Right lobe of liver (tissue), 6 donors: Measurements from ENCODE around the gene EHBP1L1. TPM values are rescaled to one million over a fixed set of nuclear protein-coding genes. Genes with fewer than 3 reads are reported as not detected.

Experiments used
- ATAC-seq, 4 donors: fragments of 200-7000 bp; cut with Tn5 transposase; one replicate each; pipeline ENCODE4 v1.9.1; 2020; ENCODE audit warnings: mild to moderate bottlenecking in 4 of 4, moderate library complexity in 4 of 4
- DNase-seq, 3 donors: peaks; one replicate each; pipeline ENCODE4 v3.0.0-alpha.2; 2020
- H3K27ac ChIP-seq, 3 donors: fragments of 200-600 bp; one replicate each; pipeline ENCODE4 v1.8.0; 2022
- H3K27me3 ChIP-seq, 2 donors: fragments of 200-600 bp; one replicate each; pipeline ENCODE4 v1.8.0; 2022
- H3K36me3 ChIP-seq, 4 donors: fragments of 200-600 bp; sonication (generic) in 1 of 4; one replicate each; pipeline versions ENCODE4 v1.5.1 to v1.8.0; 2017 to 2022; ENCODE audit warnings: control low read depth in 1 of 4
- H3K4me1 ChIP-seq, 4 donors: fragments of 200-600 bp; sonication (generic) in 1 of 4; one replicate each; pipeline versions ENCODE4 v1.5.1 to v1.8.0; 2017 to 2022; ENCODE audit warnings: control low read depth in 1 of 4
- H3K4me3 ChIP-seq, 3 donors: fragments of 200-600 bp; one replicate each; pipeline ENCODE4 v1.8.0; 2022
- H3K9me3 ChIP-seq, 4 donors: fragments of 200-600 bp; sonication (generic) in 1 of 4; one replicate each; pipeline versions ENCODE4 v1.5.1 to v1.8.0; 2017 to 2022; ENCODE audit warnings: control low read depth in 1 of 4
- CTCF ChIP-seq, 4 donors: fragments of 200-600 bp in 3 of 4; fragments of 450-650 bp in 1 of 4; IDR thresholded peaks; one replicate each; pipeline versions ENCODE4 v1.5.1 to v1.8.0; 2016 to 2022; ENCODE audit warnings: antibody characterized with exemption in 4 of 4, mild to moderate bottlenecking in 2 of 4
- POLR2A ChIP-seq: fragments of 450-650 bp; IDR thresholded peaks from one replicate; pipeline ENCODE4 v1.6.1; 2017; ENCODE audit warnings: antibody characterized with exemption, mild to moderate bottlenecking
- WGBS: methylation state at CpG from one replicate; pipeline ENCODE4 v1.1.6; 2018; ENCODE audit warnings: low coverage, low lambda C conversion rate; ENCODE audit not compliant: insufficient coverage; ENCODE audit errors: missing lambda C conversion rate; 5-methylcytosine and 5-hydroxymethylcytosine counted together
- intact Hi-C, 2 donors: fragments of 100-400 bp; cut with DNase I; formaldehyde crosslinking; loops; one replicate each; pipeline versions ENCODE4 v1.11.2 to v1.14.1; 2022
- total RNA-seq, 6 experiments: library from RNA; depleted of rRNA in 2 of 6; stranded (reverse); fragments of >200 nt in 2 of 6; fragmentation: NEBNext Ultra II Directional in 3 of 6; extraction: Animal tissue kit (Norgen Biotek cat#: 25700) in 3 of 6; gene quantifications; one replicate each; pipeline versions ENCODE4 v1.1.0 to v1.2.4, GENCODE V29; 2016 to 2023
- donor health status: DM: no; HTN: yes; CAD: no.
- donor health status: DM: no; HTN: no; CAD: no.
- donor health status: DM: no; HTN: no; CAD: no.
- donor health status: DM: no; HTN: yes; CAD: no.
- donor health status: DM: no; HTN: yes; CAD: no.

EHBP1L1 gene
- total RNA-seq, 6 experiments from 2014 or later, result 10.0 to 29.9 (median 13.7) TPM

GRCh38 chr11:65590240-65590738 is 14.4 kb downstream of the EHBP1L1 start:
- Histone ChIP-seq H3K36me3 (no peaks in the 10 kb centered on the region), H3K4me1 (no peaks in the 10 kb centered on the region), H3K27me3 (no peaks in the 10 kb centered on the region), H3K4me3 (no peak overlapping the region), H3K27ac (no peak overlapping the region), H3K9me3 (no peaks in the 10 kb centered on the region)
- no peak for ATAC-seq
- 66% methylated on average over 5 of the region's 8 CpGs for WGBS
- intact Hi-C loops, result no loop called here
- TF ChIP-seq POLR2A (no peak), CTCF (IDR thresholded peaks at IDR 0.05) (no peak)
- no peak for DNase-seq

GRCh38 chr11:65591939-65592857 is 16.3 kb downstream of the EHBP1L1 start:
- Histone ChIP-seq H3K36me3 (no peaks in the 10 kb centered on the region), H3K27ac (no peak overlapping the region)
- peak; percentile 26 to 57 (median 46) for ATAC-seq

GRCh38 chr11:65592858-65593517 is 17.1 kb downstream of the EHBP1L1 start:
- no peak for ATAC-seq
- Histone ChIP-seq H3K36me3 (peaks cover 0 to 6% (median 4%) of the 10 kb centered on the region in 4 donors), H3K9me3 (no peaks in the 10 kb centered on the region), H3K4me3 (no peak overlapping the region), H3K4me1 (no peaks in the 10 kb centered on the region), H3K27me3 (no peaks in the 10 kb centered on the region), H3K27ac (no peak overlapping the region)
- intact Hi-C loops, result no loop called here
- DNase-seq, result no peak
- WGBS, result 87% methylated on average over 12 of the region's 22 CpGs
- no peak for TF ChIP-seq POLR2A
- TF ChIP-seq CTCF (IDR thresholded peaks at IDR 0.05), result no peak

More at GRCh38 chr11:65591939-65592857, 16.3 kb downstream of the EHBP1L1 start:
- TF ChIP-seq POLR2A (no peak), CTCF (IDR thresholded peaks at IDR 0.05) (peak; percentile 4 to 47 (median 26))
- Histone ChIP-seq H3K27me3 (no peaks in the 10 kb centered on the region), H3K4me1 (no peaks in the 10 kb centered on the region), H3K9me3 (no peaks in the 10 kb centered on the region), H3K4me3 (no peak overlapping the region)
- DNase-seq, result peak in 2 of 3 donors; percentile 54 to 65
- intact Hi-C loops, result no loop called here
- WGBS, result 66% methylated on average over 4 of the region's 106 CpGs

GRCh38 chr11:65593518-65594414 is 17.9 kb downstream of the EHBP1L1 start:
- ATAC-seq (peak; percentile 48 to 63 (median 51)), DNase-seq (peak in 2 of 3 donors; percentile 55 to 61)
- H3K4me1 ChIP-seq, result no peaks in the 10 kb centered on the region
- intact Hi-C loops, result no loop called here
- H3K4me3 ChIP-seq, result no peak overlapping the region
- WGBS, result 57% methylated on average over 9 of the region's 26 CpGs
- H3K9me3 ChIP-seq, result no peaks in the 10 kb centered on the region
- no peaks in the 10 kb centered on the region for H3K27me3 ChIP-seq
- H3K36me3 ChIP-seq, result peaks cover 0 to 14% (median 6%) of the 10 kb centered on the region in 4 donors
- H3K27ac ChIP-seq, result no peak overlapping the region
- TF ChIP-seq POLR2A, result no peak
- TF ChIP-seq CTCF (IDR thresholded peaks at IDR 0.05), result peak; percentile 57 to 69 (median 64)
